CD14-positive monocyte (primary cell): ENCODE data around the gene CHD1. TPM values are rescaled to one million over a fixed set of nuclear protein-coding genes. Genes with fewer than 3 reads are reported as not detected.

Experiments
- DNase-seq, 3 donors: peaks; one replicate each; pipeline ENCODE4 v3.0.0-alpha.2; 2011 to 2022
- H2AFZ ChIP-seq: 2 replicates; pipeline ENCODE4 v1.6.0; 2012; ENCODE audit warnings: mild to moderate bottlenecking, low read depth, low read length, inconsistent platforms; ENCODE audit not compliant: insufficient read depth, poor library complexity, severe bottlenecking
- H3K27ac ChIP-seq, 2 donors: 1 replicate in 1 of 2; 2 replicates in 1 of 2; pipeline ENCODE4 v1.5.1; 2012 to 2013; ENCODE audit warnings: low read length in 2 of 2, control low read depth in 1 of 2, inconsistent platforms in 1 of 2, low read depth in 1 of 2, mild to moderate bottlenecking in 1 of 2
- H3K27me3 ChIP-seq, 2 donors: one replicate each; pipeline versions ENCODE4 v1.6.0 to v1.6.1; 2011 to 2013; ENCODE audit warnings: low read length in 2 of 2; ENCODE audit not compliant: control insufficient read depth in 2 of 2, insufficient read depth in 2 of 2
- H3K36me3 ChIP-seq, 2 donors: replicated peaks in 1 of 2; 1 replicate in 1 of 2; 2 replicates in 1 of 2; pipeline versions ENCODE4 v1.5.1 to v1.6.1; 2012 to 2013; ENCODE audit warnings: low read length in 2 of 2, control low read depth in 1 of 2, inconsistent platforms in 1 of 2, mild to moderate bottlenecking in 1 of 2; ENCODE audit not compliant: insufficient read depth in 2 of 2, control insufficient read depth in 1 of 2
- H3K4me1 ChIP-seq, 2 donors: 1 replicate in 1 of 2; 2 replicates in 1 of 2; pipeline versions ENCODE4 v1.5.1 to v1.6.1; 2012 to 2013; ENCODE audit warnings: low read length in 2 of 2, control low read depth in 1 of 2, inconsistent platforms in 1 of 2, mild to moderate bottlenecking in 1 of 2, moderate library complexity in 1 of 2; ENCODE audit not compliant: insufficient read depth in 2 of 2, control insufficient read depth in 1 of 2
- H3K4me2 ChIP-seq: replicated peaks from 2 replicates; pipeline ENCODE3; 2012; ENCODE audit warnings: low read length, moderate library complexity, mild to moderate bottlenecking; ENCODE audit not compliant: poor library complexity, severe bottlenecking; ENCODE audit errors: extremely low read depth
- H3K4me3 ChIP-seq, 3 experiments: fragments of 200-600 bp in 1 of 3; sonication (generic) in 1 of 3; replicated peaks in 1 of 3; 1 replicate in 2 of 3; 2 replicates in 1 of 3; pipeline ENCODE4 v1.5.1; 2011 to 2013; ENCODE audit warnings: low read length in 3 of 3, mild to moderate bottlenecking in 3 of 3, control low read depth in 2 of 3, low read depth in 2 of 3, inconsistent platforms in 1 of 3, moderate library complexity in 1 of 3
- H3K79me2 ChIP-seq: 2 replicates; pipeline ENCODE4 v1.6.0; 2012; ENCODE audit warnings: mild to moderate bottlenecking, control low read depth, inconsistent platforms, low read length, moderate library complexity; ENCODE audit not compliant: insufficient read depth
- H3K9ac ChIP-seq: 2 replicates; pipeline ENCODE4 v1.6.0; 2017; ENCODE audit warnings: low read length, mild to moderate bottlenecking; ENCODE audit not compliant: insufficient read depth, poor library complexity, severe bottlenecking
- H3K9me3 ChIP-seq, 2 donors: replicated peaks in 1 of 2; 1 replicate in 1 of 2; 2 replicates in 1 of 2; pipeline versions ENCODE4 v1.5.1 to v1.6.1; 2012 to 2013; ENCODE audit warnings: low read length in 2 of 2, control low read depth in 1 of 2; ENCODE audit not compliant: control insufficient read depth in 1 of 2, insufficient read depth in 1 of 2
- H4K20me1 ChIP-seq: 2 replicates; pipeline ENCODE4 v1.6.0; 2012; ENCODE audit warnings: mild to moderate bottlenecking, low read length, control low read depth, moderate library complexity; ENCODE audit not compliant: insufficient read depth
- H3K27ac Mint-ChIP-seq, 7 donors: one replicate each; pipeline ENCODE4 v1.8.0; 2020; ENCODE audit warnings: mild to moderate bottlenecking in 7 of 7, mixed read lengths in 7 of 7, moderate library complexity in 6 of 7, inconsistent platforms in 2 of 7
- H3K27me3 Mint-ChIP-seq, 3 donors: one replicate each; pipeline ENCODE4 v1.8.0; 2021 to 2022; ENCODE audit warnings: low read depth in 3 of 3, mild to moderate bottlenecking in 3 of 3, mixed read lengths in 3 of 3, moderate library complexity in 3 of 3, inconsistent platforms in 1 of 3
- H3K36me3 Mint-ChIP-seq, 2 donors: one replicate each; pipeline ENCODE4 v1.8.0; 2020; ENCODE audit warnings: mixed read lengths in 2 of 2, inconsistent platforms in 1 of 2, mild to moderate bottlenecking in 1 of 2
- H3K4me1 Mint-ChIP-seq: one replicate; pipeline ENCODE4 v1.8.0; 2020; ENCODE audit warnings: mild to moderate bottlenecking, mixed read lengths
- H3K4me3 Mint-ChIP-seq, 2 donors: one replicate each; pipeline ENCODE4 v1.8.0; 2020; ENCODE audit warnings: mild to moderate bottlenecking in 2 of 2, mixed read lengths in 2 of 2, moderate library complexity in 1 of 2
- H3K9me3 Mint-ChIP-seq, 7 donors: one replicate each; pipeline ENCODE4 v1.8.0; 2020 to 2022; ENCODE audit warnings: mixed read lengths in 7 of 7, mild to moderate bottlenecking in 6 of 7, moderate library complexity in 6 of 7, inconsistent platforms in 2 of 7
- WGBS: methylation state at CpG from one replicate; pipeline ENCODE4 v1.1.5; 2013; ENCODE audit warnings: missing lambda C conversion rate; ENCODE audit not compliant: insufficient coverage; 5-methylcytosine and 5-hydroxymethylcytosine counted together
- intact Hi-C, 2 donors: fragments of 100-400 bp; cut with micrococcal nuclease; formaldehyde crosslinking; loops; one replicate each; pipeline versions ENCODE4 v1.15.0 to v1.15.1; 2023
- polyA plus RNA-seq, 3 donors: library from polyadenylated mRNA; depleted of rRNA in 1 of 3; unstranded in 2 of 3; stranded (reverse) in 1 of 3; fragments of 300-500 nt in 2 of 3; fragments of >200 nt in 1 of 3; fragmentation: Illumina TruSeq in 2 of 3; gene quantifications; 1 replicate in 2 of 3; 2 replicates in 1 of 3; pipeline ENCODE4 v1.2.3, GENCODE V29; 2012 to 2021
- TF ChIP-seq, protein P1 (sequence below): fragments of 200-600 bp; IDR thresholded peaks from one replicate; pipeline ENCODE4 v1.8.0; 2022; ENCODE audit warnings: antibody characterized with exemption, mild to moderate bottlenecking

Gene CHD1
- polyA plus RNA-seq, 3 donors: 3.1 to 45.7 (median 6.7) TPM

GRCh38 chr5:98954392-98955028 is 25.7 kb upstream of the CHD1 start:
- Mint-ChIP-seq H3K36me3 (no peaks in the 10 kb centered on the region), H3K4me1 (no peaks in the 10 kb centered on the region), H3K27ac (peak overlapping the region in 1 of 7 donors; percentile 27), H3K27me3 (no peaks in the 10 kb centered on the region), H3K9me3 (peaks cover 0 to 2% (median 0%) of the 10 kb centered on the region in 7 donors), H3K4me3 (no peak overlapping the region)
- Histone ChIP-seq H2AFZ (no peak overlapping the region), H3K79me2 (no peaks in the 10 kb centered on the region), H3K4me1 (no peaks in the 10 kb centered on the region), H4K20me1 (no peaks in the 10 kb centered on the region), H3K27ac (no peak overlapping the region), H3K4me2 (no peak overlapping the region), H3K9ac (no peak overlapping the region), H3K36me3 (no peaks in the 10 kb centered on the region), H3K27me3 (no peaks in the 10 kb centered on the region), H3K9me3 (no peaks in the 10 kb centered on the region), H3K4me3 (no peak overlapping the region)
- 95% methylated on average over 4 of the region's 5 CpGs for WGBS
- intact Hi-C loops: no loop called here
- no peak for DNase-seq
- TF ChIP-seq, protein P1, sequence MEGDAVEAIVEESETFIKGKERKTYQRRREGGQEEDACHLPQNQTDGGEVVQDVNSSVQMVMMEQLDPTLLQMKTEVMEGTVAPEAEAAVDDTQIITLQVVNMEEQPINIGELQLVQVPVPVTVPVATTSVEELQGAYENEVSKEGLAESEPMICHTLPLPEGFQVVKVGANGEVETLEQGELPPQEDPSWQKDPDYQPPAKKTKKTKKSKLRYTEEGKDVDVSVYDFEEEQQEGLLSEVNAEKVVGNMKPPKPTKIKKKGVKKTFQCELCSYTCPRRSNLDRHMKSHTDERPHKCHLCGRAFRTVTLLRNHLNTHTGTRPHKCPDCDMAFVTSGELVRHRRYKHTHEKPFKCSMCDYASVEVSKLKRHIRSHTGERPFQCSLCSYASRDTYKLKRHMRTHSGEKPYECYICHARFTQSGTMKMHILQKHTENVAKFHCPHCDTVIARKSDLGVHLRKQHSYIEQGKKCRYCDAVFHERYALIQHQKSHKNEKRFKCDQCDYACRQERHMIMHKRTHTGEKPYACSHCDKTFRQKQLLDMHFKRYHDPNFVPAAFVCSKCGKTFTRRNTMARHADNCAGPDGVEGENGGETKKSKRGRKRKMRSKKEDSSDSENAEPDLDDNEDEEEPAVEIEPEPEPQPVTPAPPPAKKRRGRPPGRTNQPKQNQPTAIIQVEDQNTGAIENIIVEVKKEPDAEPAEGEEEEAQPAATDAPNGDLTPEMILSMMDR: no peak

GRCh38 chr5:98942847-98943246 is 14.0 kb upstream of the CHD1 start:
- Mint-ChIP-seq H3K36me3 (peaks cover 0 to 7% of the 10 kb centered on the region in 2 donors), H3K27me3 (peaks cover 0 to 2% (median 1%) of the 10 kb centered on the region in 3 donors), H3K4me1 (peaks cover 54% of the 10 kb centered on the region), H3K4me3 (peak overlapping the region in 1 of 2 donors; percentile 43), H3K27ac (peak overlapping the region; percentile 41 to 96 (median 94)), H3K9me3 (no peaks in the 10 kb centered on the region)
- Histone ChIP-seq H3K9me3 (no peaks in the 10 kb centered on the region), H4K20me1 (no peaks in the 10 kb centered on the region), H3K9ac (no peak overlapping the region), H3K27me3 (no peaks in the 10 kb centered on the region), H3K36me3 (no peaks in the 10 kb centered on the region), H3K79me2 (peaks cover 4% of the 10 kb centered on the region), H3K4me1 (peaks cover 42 to 53% of the 10 kb centered on the region in 2 donors), H2AFZ (peak overlapping the region; percentile 22), H3K4me2 (peak overlapping the region; percentile 63), H3K4me3 (peak overlapping the region in 1 of 3 experiments; percentile 36), H3K27ac (peak overlapping the region; percentile 16 to 81)
- TF ChIP-seq, protein P1: no peak
- intact Hi-C loops: loop anchor here in 1 of 2 donors (5.0 kb wide), 1 partner anchor 34 kb away; no protein-coding TSS in a partner anchor
- no CpG with 5 or more reads among the region's 3 CpGs for WGBS
- DNase-seq: peak in 2 of 3 donors; percentile 44 to 59
